Fibroblast of skin of scalp (primary cell): ENCODE data around the gene COLGALT1.
"Not testable (repeated sequence)": the region's sequence is repeated elsewhere in the genome, so short reads cannot be mapped to it uniquely, and the experiment has no call there.

Experiments used
- DNase-seq: peaks from one replicate; pipeline ENCODE4 v3.0.0-alpha.2; 2013

COLGALT1 gene

GRCh38 chr19:17534767-17535166, 20.7 kb upstream of the COLGALT1 start:
- DNase-seq: no peak

DNA sequence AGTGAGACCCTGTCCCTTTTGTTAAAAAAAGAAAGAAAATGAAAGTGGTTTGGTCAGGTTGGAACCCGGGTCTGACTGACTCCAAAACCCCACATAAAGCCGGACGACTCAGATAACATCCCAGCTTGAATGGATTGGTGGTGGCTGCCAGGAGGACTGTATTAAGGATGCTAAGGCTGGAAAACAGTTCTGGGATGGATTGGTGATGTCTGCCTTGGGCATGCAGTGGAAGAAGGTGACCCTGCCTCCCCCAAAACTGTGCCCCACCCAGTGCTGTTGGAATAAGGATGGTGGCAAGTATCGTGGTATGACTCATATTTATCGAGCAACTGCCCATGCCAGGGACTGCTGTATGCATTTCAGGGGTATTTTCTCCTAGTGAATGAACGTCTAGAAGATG, 18.5 kb upstream of the COLGALT1 start:
- DNase-seq: no peak

DNA sequence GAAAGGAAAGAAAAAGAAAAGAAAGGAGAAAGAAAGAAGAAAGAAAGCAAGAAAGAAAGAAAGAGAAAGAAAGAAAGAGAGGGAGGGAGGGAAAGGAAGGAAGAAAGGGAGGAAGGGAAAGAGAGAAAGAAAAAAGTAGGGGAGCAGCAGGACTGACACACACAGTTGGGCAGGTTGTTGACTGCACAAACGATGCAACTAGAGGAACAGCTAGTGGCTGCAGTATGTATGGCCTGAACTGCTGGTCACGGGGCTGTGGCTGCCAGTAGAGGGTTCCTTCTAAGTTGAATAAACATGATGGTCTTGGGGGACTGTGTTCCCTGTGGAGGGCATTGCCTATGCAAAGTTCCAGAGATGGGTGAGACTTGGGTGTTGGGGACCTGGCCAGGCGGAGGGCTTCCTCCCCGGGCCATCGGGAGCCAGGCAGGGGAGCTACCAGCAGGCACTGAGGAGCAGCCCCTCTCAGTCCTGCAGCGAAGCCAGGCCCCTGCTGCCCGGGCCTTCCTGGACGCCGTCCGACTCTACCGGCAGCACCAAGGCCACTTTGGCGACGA, 16.7 kb upstream of the COLGALT1 start:
- no peak for DNase-seq

DNA sequence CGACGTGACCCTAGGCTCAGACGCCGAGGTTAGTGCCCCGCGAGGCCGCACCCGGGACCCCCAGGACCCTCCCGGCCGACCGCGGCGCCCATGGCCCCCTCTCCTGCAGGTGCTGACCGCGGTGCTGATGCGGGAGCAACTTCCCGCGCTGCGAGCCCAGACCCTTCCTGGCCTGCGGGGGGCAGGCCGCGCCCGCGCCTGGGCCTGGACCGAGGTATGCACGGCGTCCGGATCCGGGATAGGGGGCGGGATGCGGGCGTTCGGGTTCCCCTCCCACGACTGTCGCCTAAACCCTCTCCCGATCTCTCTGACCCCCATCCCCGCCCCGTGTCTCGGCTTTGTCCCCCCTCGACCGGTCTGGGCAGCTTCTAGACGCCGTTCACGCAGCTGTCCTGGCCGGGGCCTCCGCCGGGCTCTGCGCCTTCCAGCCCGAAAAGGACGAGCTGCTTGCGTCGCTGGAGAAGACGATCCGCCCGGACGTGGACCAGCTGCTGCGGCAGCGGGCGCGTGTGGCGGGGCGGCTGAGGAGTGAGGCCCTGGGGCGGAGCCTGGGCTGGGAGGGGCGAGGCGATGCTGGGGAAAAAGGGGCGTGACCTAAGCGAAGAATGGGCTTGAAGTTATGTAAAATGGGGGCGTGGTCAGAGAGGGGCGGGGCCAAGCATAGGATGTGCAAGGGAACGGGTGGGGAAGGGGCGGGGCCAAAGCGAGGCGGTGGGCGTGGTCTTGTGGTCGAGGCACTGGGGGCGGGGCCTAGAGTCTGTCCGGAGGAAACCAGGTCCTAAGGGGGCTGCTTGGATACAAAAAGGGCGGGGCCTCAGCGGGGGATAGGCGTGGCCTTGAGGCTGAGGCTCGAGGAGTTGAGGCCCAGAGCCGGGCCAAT, 16.0 kb upstream of the COLGALT1 start:
- peak; percentile 95 for DNase-seq

DNA sequence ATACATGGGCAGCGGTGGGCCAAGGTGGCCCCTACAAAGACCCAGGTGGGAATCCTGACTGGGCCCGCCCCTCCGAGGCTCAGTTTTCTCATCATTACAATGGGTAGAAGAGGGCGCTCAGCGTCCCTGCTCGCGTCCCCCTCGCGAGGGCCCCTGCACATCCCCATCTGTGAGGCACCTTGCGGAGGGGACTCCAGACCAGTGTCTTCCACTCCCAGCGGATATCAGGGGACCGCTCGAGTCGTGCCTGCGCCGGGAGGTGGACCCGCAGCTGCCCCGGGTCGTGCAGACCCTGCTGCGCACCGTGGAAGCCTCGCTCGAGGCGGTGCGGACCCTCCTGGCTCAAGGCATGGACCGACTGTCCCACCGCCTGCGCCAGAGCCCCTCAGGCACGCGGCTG, 15.3 kb upstream of the COLGALT1 start:
- DNase-seq: no peak

GRCh38 chr19:17541184-17541759, 14.2 kb upstream of the COLGALT1 start:
- no peak for DNase-seq

- DNase-seq: no peak
Observed at GRCh38 chr19:17542042-17542441, 13.4 kb upstream of the COLGALT1 start.

DNA sequence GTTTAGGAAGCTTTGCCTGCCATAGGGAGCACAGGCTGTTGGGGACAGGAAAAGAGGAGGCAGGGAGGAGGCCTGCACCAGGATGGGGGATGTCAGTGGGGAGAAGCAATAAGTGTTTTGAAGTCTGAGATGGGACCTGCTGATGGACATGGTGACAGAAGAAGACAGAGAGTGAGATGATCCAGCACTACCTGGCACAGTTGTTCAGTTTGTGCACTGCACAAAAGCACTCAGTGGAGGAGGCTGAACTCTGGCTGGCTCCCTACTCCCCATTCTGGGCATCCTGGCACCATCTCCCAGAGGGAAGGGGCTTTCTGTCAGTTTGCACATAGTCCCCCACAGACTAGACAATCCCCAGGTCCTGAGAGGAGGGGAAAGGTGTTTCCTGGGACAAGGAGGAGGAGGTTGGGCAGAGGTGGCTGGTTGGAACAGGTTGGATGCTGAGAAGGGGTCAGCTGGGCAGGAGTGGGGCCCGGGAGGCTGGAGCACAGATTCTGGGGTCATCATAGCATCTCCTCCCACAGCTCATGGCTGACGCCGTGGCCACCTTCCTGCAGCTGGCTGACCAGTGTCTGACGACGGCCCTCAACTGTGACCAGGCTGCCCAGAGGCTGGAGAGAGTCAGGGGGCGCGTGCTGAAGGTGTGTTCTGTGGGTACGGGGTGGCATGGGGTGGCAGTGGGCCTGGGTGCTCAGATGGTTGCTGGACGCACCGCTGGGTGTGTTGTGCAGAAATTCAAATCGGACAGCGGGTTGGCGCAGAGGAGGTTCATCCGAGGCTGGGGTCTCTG, 12.5 kb upstream of the COLGALT1 start:
- no peak for DNase-seq

DNA sequence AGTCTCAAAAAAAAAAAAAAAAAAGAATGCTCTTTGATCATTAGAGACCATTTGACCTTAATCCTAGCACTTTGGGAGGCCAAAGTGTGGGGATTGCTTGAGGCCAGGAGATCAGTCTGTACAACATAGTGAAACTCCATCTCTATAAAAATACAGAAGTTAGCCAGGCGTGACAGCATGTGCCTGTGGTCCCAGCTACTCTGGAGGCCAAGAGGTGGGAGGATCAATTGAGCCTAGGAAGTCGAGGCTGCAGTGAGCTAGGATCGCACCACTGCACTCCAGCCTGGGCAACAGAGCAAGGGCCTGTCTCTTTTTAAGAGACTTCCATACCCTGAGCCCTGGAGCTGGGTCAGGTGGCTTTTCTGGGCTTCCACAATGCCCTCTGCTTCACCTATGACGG, 11.5 kb upstream of the COLGALT1 start:
- DNase-seq: no peak

DNA sequence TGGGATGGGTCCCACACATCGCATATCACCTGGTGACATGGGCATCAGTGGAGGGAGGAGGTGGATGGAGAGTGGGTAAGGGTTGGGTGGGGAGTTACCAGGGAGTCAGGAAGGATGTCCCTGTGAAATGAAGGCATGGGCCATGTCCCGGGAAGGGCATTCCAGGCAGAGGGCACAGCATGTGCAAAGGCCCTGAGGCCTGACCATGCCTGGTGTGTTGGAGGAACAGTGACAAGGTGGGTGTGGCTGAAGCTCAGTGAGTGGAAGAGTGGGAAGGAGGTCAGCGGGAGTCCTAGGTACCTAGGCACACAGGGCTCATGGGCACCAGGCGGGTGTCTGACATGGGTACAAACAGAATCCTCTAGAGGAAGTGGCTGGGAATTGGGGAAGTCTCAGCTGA, 11.0 kb upstream of the COLGALT1 start:
- DNase-seq: no peak

- DNase-seq: no peak
Observed at GRCh38 chr19:17548145-17548544, 7.3 kb upstream of the COLGALT1 start.

GRCh38 chr19:17549085-17549740, 6.2 kb upstream of the COLGALT1 start:
- no peak for DNase-seq

GRCh38 chr19:17550076-17550667, 5.3 kb upstream of the COLGALT1 start:
- DNase-seq: no peak

DNA sequence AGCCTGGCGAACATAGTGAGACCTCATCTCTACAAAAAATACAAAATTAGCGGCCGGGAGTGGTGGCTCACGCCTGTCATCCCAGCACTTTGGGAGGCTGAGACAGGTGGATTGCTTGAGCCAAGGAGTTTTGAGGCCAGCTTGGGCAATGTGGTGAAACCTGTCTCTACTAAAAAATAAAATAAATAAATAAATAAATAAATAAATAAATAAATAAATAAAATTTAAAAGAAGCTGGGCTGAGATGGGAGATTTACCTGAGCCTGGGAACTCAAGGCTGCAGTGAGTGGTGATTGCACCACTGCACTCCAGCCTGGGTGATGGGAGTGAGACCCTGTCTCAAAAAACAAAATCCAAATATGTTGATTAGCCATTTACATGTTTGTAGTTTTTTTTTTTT, 2.7 kb upstream of the COLGALT1 start:
- not testable (repeated sequence) for DNase-seq

- DNase-seq: peak; percentile 86
Observed at GRCh38 chr19:17553256-17553655, 2.2 kb upstream of the COLGALT1 start.

- no peak for DNase-seq
Observed at GRCh38 chr19:17554968-17555479, 425 bp upstream of the COLGALT1 start.

GRCh38 chr19:17555929-17556813, 722 bp downstream of the COLGALT1 start:
- peak; percentile 38 for DNase-seq

- DNase-seq: no peak
Observed at GRCh38 chr19:17556995-17557394, 1.5 kb downstream of the COLGALT1 start.

GRCh38 chr19:17557466-17557865, 2.0 kb downstream of the COLGALT1 start:
- DNase-seq: no peak

- DNase-seq: peak; percentile 59
Observed at GRCh38 chr19:17560205-17560595, 4.8 kb downstream of the COLGALT1 start.

GRCh38 chr19:17562097-17562496, 6.6 kb downstream of the COLGALT1 start:
- DNase-seq: no peak
